Activated T-cell treated with anti-CD3 and anti-CD28 coated beads, Interleukin-2, amount 50 U/mL, for 1 hour (primary cell): ENCODE results near the gene ZFAND3.

Experiments
- DNase-seq: peaks from one replicate; pipeline ENCODE4 v3.0.0-alpha.2; 2020

The ZFAND3 gene

DNA sequence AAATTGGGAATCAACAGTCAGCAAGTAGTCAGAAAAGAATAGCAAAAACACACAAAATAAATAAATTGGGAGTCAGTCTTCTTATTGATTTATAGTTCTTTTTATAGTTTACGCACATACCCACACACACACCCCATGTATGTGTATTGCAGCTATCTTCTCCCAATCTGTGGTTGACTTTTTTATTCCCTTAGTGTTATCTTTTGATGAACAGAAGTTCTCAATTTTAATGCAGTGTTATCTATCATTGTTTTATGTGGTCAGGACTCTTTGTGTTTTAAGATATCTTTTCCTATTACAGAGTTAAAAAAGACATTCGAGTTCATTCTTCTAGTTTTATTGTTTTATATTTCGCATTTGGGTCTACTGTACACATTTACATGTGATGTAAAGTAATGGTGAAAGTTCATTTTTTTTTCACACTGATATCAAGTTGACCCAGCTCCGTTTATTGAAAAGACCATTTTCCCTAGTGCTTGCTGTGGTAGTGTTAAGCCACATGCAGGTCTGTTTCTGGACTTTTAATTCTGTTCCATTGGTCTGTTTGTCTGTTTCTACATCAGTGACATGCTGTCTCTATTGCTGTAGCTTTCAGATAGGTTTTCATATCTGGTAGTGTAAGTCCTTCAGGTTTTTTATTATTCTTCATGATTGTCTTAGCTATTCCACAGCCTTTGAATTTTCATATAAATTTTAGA is 78.4 kb downstream of the ZFAND3 start:
- DNase-seq, result no peak

DNA sequence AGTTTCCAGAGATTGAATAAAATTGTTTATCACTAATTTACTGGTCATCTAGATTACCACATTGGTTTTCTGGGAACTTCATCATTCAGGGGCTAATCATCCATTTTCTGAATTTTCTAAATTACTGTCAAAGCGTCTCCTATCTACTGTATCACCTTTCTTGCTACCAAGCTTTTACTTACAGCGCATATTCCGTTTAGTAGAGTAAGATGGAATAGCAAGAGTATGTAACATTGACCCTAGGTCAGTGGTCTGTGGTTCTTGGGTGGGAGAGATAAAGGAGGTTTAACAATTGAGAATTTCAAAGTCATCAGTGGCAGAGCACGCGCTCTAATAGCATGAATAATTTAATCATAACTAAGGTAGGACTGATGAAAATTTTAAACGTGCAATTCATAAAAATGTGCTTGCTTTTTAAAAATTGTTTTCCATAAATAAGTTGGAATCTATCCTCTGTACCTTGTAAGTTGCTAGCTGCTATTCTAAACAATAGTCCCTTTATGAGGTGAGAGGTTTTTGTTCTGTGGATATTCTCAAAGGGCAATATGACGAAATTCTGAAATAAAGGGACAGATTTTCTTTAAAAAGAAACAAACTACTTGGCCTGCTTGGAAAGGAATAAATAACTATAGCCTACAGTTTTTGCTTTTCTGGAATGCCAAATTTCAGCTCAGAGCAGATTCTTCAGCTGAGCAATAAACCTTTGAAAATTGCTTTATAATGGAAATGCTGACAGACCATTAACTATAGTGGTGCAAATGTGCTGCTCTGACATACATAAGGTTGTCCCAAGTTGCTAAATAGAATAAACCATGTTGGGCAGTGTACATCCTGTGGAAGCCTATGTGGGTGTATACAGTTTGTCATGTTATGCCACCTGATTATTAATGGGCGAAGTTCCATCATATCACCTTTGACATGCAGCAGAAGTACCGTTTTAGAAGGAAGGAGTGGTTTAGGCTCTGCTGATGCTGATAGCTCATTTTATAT is 84.1 kb downstream of the ZFAND3 start:
- DNase-seq, result no peak

DNA sequence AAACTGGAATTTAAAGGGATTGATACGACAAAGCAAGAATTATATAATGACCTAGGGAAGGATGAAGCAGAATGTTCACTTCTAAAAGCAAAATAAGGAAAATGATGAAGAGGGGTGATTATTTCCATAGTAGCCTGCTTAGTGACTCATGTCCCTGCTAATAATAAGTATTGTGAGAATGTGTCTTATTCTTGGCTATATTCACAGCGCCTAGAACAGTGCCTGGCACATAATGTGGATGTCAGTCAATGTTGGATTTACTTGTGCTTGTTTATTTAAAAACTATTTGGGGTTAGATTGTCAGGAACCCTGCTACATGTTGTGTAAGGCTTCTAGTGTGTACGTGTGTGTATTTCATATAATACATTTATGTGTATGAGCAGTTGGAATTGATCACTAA is 85.1 kb downstream of the ZFAND3 start:
- DNase-seq, result no peak

DNA sequence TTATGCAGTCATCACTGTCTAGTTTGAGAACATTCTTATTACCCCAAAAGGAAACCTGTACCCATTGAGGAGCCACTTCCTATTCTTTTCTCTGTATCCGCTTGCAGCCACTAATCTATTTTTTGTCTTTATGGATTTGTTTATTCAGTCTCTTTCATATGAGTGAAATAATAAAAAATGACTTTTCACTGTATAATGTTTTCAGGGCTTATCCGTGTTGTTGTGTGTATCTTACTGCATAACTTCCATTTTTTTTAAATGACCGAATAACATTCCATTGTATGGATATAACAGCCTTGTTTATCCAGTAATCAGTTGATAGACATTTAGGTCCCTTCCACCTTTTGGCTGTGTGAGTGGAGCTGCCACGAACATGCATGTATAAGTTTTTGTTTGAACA is 86.6 kb downstream of the ZFAND3 start:
- no peak for DNase-seq

DNA sequence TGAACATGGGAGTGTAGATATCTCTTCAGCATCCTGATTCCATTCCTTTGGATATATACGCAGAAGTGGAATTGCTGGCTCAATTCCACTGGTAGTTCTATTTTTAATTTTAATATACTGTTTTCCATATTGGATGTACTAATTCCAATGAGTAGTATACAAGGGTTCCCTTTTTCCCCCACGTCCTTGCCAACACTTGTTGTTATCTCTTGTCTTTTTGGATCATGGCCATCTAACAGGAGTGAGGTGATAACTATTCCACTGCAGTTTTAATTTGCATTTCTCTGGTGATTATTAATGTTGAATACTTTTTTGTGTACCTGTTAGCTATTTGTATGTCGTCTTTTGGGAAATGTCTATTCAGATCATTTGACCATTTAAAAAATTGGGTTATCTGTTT is 91.5 kb downstream of the ZFAND3 start:
- DNase-seq, result no peak

DNA sequence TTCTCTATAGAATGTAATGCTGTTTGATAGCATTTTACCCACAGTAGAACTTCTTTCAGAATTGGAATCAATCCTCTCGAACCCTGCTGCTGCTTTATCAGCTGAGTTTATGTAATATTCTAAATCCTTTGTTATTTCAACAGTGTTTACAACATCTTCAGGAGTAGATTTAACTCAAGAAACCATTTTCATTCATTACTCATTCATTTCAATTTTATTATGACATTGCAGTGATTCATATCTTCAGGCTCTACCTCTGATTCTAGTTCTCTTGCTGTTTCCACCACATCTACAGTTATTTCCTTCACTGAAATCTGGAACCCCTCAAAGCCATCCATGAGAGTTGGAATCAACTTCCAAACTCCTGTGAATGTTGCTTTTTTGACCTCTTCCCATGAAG is 93.7 kb downstream of the ZFAND3 start:
- DNase-seq, result no peak

DNA sequence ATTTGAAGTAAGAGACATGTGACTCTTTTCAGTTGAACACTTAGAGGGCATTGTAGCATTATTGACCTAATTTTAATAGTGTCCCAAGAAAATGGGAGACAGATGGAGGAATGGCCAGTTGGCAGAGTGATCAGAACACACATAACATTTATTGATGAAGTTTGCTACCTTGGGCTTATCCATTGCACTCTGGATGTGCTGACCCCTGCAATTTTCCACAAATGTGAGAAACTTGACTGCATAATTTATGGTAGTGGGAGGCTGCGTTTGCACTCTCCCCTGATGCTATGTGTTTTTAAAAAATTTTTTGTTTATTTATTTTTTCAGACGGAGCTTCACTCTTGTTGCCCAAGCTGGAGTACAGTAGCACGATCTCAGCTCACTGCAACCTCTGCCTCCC is 95.9 kb downstream of the ZFAND3 start:
- no peak for DNase-seq

DNA sequence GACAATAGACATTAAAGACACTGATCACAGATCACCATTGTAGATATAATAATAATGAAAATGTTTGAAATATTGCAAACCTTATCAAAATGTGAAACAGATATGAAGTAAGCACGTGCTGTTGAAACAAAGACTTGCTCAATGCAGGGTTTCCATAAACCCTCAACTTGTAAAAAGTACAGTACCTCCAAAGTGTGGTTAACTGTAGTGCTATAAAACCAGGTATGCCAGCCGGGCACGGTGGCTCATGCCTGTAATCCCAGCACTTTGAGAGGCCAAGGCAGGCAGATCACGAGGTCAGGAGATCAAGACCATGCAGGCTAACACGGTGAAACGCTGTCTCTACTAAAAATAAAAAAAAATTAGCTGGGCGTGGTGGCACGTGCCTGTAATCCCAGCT is 96.6 kb downstream of the ZFAND3 start:
- DNase-seq, result no peak

DNA sequence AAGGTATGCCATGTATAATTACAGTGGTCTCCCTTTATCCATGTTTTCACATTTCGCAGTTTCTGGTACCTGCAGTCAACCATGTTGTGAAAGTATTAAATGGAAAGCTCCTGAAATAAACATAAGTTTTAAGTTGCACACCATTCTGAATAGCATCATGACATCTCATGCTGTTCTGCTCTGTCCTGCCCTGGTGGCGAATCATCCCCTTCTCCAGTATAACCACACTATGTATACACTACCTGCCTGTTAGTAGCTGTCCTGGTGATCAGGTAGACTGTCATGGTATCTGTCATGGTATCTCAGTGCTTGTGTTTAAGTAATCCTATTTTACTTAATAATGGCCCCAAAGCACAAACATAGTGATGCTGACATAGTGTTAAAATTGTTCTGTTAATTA is 97.1 kb downstream of the ZFAND3 start:
- DNase-seq, result no peak

DNA sequence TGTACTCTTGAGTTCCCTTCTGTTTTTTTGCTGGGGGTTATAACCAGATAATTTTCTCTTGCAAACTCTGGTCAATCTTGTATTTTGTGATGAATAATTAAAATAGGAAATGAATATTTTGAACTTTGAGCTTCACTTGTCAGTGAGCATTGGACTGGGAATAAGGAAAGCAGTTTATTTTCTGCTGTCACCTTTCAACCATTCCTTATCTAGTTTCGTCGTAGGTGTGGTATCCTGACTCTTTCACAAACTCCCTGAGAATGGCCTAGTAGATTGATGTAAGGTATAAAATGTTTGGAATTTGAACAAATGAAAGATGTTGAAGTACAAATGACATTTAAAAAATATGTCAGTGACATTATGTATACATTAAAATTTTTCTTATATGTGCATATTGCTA is 98.0 kb downstream of the ZFAND3 start:
- no peak for DNase-seq

DNA sequence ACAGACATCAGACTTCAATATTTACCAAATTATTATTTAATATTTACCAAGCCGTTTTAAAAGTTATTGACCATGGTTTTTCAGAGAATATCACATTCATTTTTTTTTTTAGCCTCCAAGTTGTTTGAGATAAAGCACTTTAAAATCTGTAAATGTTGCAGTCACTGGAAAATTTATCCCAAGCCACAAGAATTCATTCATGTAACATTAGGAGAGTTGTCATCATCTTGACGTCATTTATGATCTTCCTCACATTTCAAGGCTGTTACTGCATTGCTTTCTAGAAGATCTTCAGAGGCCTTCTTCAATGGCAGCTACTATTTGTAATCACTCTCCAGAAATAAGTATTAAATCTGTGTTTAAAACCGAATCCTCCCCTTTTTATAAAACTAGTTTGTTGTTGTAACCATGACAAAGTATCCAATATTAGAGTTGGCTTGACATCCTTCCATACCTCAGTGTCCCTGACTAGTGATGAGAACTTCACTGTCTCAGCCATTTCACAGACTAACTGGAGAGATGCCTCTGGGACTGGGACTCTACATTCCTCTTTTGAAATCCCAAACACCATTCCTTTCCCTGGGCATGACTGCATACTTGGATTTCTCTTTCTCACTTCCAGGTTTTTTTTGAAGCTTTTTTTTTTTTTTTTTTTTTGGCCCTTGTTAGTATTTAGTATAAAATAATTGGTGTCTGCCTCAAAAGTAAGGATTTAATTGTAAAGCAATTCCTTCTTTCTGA is 100.1 kb downstream of the ZFAND3 start:
- no peak for DNase-seq

DNA sequence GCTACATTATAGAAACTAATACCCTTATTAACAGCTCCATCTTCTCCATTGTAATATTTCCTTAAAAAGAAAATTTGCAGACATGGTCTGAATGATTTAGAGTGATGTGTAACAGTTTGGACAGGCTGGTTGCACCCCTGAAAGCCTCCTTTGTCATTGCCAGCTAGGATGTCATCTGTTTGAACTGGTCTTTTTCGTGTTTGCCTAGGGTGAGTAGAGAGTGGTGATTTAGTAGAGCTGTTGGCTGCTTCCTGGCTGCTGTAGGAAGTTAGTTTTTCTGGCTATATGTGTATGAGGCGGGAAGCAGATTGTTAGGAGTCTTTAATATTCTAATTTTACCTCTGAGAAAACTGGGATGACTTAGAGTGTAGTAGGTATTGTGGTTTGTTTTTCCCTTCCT is 101.1 kb downstream of the ZFAND3 start:
- no peak for DNase-seq

DNA sequence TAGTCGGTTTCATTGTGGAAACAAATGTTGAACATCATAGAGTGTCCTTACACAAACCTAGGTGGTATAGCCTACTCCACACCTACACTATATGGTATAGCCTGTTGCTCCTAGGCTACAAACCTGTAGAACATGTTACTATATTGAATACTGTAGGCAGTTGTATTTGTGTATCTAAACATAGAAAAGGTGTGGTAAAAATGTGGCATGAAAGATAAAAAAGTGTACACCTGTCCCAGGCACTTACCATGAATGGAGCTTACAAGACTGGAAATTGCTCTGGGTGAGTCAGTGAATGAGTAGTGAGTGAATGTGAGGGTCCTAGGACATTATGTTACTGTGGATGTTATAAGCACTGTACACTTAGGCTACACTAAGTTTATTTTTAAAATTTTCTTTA is 103.0 kb downstream of the ZFAND3 start:
- DNase-seq, result no peak

DNA sequence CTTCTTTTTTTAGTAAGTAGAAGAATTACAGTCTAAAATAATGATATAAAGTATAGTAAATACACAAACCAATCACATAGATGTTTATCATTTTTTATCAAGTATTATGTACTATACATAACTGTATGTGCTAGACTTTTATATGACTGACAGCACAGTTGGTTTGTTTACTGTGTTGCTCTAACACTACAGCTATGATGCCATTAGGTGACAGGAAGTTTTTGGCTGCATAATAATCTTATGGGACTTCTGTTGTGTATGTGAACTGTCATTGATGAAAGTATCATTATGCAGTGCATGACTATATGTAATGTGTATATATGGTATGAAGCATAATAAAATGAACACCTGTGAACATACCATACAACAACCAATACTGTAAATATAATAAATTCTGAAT is 104.0 kb downstream of the ZFAND3 start:
- DNase-seq, result no peak

DNA sequence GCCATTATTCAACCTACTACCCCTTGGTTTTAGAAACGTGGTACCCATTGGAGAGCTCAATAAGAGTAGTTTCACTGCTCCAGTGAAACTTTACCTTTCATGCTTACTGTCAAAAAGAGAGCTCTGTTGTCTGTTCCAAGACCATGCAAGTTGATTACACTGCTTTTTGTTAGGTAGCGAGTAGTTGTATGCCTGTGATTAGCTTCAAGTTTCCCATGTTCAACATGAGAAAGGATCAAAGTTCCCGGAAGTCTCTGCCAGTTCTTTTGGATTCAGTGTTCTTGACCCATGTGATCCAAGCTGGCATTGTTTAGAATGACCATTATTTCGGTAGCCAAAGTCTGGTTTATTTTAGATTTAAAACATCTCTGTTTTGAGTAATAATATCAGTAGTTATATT is 107.1 kb downstream of the ZFAND3 start:
- DNase-seq, result no peak

DNA sequence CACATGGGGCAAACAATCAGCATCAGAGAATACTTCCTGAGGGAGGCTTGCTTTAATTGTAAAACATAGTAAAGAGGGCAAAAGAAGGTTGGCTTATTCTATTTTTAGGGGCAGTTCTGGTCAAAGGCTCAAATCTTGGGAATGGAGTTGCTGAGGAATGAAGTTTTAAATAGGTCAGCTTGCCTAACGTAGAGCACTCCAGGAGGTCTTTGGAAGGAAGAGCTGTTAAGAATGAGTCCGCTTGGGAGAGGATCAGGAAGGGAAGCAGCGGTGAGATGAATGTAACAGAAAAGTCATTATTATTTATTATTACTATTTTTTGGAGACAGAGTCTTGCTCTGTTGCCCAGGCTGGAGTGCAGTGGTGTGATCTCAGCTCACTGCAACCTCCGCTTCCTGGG is 108.7 kb downstream of the ZFAND3 start:
- no peak for DNase-seq

DNA sequence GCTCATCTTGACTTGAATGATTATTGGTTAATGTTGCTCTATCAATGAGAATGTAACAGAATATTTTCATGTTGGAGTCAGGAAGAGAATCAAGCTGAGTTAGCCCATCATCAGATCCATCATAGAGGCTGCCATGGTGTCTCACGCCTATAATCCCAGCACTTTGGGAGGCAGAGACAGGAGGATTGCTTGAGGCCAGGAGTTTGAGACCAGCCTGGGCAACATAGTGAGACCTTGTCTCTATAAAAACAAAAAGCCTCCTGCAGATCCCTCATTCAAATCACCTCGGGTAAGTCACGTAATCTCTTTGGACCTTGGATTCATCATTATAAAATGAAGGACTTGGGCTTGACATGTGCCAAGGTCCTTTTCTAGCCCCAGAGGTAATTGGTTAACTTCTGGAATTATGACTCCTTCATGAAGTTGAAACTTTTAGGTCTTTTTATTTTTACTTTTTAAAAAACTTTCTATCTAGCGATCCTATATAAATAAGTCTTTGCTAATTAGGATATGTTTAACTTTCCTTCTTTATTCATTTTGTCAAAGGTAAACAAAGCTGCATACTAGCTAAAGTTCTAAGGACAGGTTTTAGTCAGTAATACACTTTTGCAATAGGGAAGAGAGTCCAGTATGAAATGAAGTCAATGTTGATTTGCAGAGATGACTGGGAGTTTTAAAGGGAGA is 110.9 kb downstream of the ZFAND3 start:
- no peak for DNase-seq

DNA sequence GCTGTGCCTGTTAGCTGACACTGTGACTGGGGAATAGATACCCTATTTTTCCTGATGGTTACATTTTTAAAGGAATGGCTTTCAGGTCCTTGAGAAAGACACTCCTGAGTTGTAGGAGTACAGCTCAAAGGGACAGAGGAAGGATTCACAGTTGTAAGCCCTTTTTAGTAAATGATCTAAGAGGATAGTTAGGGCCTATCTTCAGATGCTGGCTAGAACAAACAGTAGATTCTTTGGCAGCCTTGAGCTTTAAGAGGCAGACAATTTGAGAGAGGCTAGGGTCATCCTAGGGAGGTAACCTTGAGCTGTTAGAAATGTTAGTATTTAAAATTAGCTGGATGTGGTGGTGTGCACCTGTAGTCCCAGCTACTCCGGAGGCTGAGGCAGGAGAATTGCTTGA is 111.5 kb downstream of the ZFAND3 start:
- DNase-seq, result no peak

DNA sequence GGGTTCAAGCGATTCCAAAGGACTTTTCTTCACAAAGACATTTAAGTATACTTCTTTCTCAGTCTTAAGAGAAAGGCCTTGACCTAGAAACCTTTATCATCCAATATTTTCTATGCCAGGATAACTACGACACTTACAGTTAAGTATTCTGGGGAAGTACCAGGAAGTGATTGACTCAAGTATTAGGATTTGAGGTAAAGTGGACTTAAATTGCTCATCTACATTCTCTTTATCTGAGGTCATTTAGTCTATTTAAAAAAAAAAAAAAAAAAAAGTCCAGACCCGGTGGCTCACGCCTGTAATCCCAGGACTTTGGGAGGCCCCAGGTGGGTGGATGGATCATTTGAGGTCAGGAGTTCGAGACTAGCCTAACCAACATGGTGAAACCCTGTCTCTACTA is 114.7 kb downstream of the ZFAND3 start:
- no peak for DNase-seq

DNA sequence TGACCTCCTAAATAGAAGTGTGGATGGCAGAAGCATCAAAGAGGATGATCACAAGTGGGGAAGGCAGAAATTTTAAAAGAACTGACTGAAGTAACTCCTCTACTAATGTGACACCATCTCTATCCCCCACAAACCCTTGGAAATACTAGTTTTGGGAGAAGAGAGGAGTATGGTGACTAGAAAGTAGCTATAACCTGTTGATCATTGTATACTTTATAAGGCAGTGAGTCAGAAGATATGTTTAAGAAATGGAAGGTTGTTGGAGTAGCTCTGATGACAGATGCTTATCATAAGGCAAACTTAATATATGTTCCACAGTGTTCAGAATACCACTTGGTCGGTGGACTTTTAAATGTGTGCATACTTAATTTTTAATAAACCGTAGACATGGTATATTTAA is 116.6 kb downstream of the ZFAND3 start:
- DNase-seq, result no peak

DNA sequence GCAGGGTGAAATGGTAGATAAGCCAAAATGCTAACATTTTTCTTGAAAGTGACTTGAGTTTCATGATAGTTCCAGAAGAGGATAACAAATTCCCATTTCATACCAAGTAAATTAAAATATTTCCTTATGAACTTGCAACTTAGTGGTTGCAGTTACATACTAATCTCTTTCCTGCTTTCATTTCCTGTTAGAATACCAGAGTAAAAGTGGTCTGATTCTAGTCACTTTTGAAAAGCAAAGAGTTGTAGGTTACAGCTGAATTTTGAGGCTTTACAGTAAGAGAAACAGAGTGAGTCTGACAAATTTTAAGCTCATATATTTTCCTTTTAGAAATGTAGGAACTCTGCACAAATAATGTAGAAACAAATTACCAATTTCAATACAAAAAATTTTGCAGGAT is 117.4 kb downstream of the ZFAND3 start:
- DNase-seq, result no peak

DNA sequence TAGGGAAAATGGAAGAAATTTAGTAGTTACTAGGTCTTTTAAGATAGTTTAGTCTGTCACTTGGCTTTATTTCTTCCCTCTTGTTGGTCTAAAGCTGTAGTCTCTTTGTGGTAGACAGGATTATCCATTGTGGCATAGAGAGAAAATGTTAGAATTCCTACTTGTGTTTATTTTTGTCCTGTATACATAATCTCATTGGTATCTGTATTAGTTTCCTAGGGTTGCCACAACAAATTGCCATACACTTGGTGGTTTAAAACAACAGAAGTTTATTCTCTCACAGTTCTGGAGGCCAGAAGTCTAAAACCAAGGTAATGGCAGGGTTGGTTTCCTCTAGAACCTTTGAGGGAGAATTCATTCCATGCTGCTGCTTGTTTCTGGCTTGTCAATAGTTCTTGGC is 119.4 kb downstream of the ZFAND3 start:
- no peak for DNase-seq
